MM.1S (cell line): ENCODE results near the gene PI4KA.
"Not testable (repeated sequence)": the region's sequence is repeated elsewhere in the genome, so short reads cannot be mapped to it uniquely, and the experiment has no call there.

ENCODE experiments used
- CTCF ChIP-seq: fragments of 300-600 bp; sonication (generic); IDR thresholded peaks from 2 replicates; pipeline ENCODE4 v1.5.1; 2016; ENCODE audit warnings: antibody characterized with exemption, low read length, mixed read lengths
- EZH2 ChIP-seq: fragments of 300-600 bp; sonication (generic); optimal IDR thresholded peaks from 2 replicates; pipeline ENCODE3; 2017; ENCODE audit warnings: low read depth, mild to moderate bottlenecking, antibody characterized with exemption, low read length, mixed read lengths

- not testable (repeated sequence) for TF ChIP-seq CTCF, EZH2
Observed at GRCh38 chr22:20701680-20702136, 156.9 kb downstream of the PI4KA start.
